GM18867 (cell line): Measurements from ENCODE around the gene CYP11A1.
"Not testable (repeated sequence)": the region's sequence is repeated elsewhere in the genome, so short reads cannot be mapped to it uniquely, and the experiment has no call there.

Experiments
- ATAC-seq: cut with Tn5 transposase; IDR thresholded peaks from one replicate; pipeline ENCODE4 v1.9.1; 2021; ENCODE audit warnings: mild to moderate bottlenecking, moderate library complexity; ENCODE audit not compliant: unreplicated experiment

Gene CYP11A1

GRCh38 chr15:74376226-74376625, 8.8 kb upstream of the CYP11A1 start:
- ATAC-seq, result no peak

DNA sequence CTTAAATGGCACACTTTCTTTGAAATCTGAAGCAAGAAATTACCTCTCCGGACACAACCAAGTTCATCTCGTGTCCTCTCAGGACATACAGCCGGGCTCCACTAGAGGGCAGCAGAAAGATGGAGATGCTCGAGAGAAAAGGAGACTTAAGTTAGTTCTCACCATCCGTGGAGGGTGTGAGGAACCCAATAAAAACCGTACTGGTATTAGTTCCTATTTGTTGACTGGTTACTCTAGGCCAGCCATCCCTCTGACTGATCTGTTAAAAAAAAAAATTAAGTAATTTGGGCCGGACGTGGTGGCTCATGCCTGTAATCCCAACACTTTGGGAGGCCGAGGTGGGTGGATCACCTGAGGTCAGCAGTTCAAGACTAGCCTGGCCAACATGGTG, 7.9 kb upstream of the CYP11A1 start:
- no peak for ATAC-seq

- ATAC-seq, result peak; percentile 1
Measured at GRCh38 chr15:74374648-74375302, 7.3 kb upstream of the CYP11A1 start.

DNA sequence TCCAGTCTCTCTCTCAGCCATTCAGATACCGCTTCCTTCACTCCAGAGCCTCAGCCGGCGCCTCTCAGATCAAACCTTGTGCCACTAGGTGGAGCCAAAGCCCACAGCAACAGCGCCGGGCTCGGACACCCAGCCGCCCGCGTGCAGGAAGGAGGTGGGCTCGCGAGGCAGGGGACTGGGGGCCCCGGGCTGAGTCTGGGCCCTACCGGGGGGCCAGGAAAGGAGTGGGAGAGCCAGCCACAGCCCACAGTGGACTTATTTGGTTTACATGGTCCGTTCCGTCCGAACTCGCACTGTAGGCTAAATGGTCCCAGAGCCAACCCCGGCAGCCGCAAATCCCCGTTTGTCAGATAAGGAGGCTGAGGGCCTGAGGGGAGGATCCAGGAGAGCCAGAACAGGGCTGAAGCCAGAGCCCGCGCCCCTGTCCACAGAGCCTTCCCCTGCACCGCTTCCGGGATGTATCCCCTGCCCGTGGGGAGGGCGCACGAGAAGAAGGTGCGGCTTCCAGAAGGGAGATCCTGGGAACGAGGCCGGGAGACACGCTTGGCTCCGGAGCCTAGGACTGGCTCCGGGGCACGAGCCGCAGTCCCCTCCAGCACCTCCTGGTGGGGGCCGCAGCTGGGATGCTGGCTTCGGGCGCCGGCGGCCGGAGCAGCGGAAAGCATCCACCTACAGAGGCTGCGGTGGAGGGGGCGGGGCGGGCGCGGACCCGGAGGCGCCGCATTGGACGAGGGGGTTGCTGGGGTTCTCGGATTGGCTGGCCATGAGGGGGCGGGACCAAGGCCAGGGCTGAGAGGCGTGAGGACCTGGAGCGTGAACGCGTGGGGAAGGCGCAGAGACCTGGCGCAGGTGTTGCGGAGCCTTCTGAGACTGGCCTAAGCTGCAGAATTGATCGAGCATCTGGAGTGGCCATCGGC, 6.5 kb upstream of the CYP11A1 start:
- ATAC-seq, result peak; percentile 67

- ATAC-seq, result no peak
Measured at GRCh38 chr15:74373056-74373650, 5.7 kb upstream of the CYP11A1 start.

GRCh38 chr15:74370471-74370870, 3.0 kb upstream of the CYP11A1 start:
- ATAC-seq, result no peak

- ATAC-seq, result no peak
Measured at GRCh38 chr15:74369756-74370155, 2.3 kb upstream of the CYP11A1 start.

DNA sequence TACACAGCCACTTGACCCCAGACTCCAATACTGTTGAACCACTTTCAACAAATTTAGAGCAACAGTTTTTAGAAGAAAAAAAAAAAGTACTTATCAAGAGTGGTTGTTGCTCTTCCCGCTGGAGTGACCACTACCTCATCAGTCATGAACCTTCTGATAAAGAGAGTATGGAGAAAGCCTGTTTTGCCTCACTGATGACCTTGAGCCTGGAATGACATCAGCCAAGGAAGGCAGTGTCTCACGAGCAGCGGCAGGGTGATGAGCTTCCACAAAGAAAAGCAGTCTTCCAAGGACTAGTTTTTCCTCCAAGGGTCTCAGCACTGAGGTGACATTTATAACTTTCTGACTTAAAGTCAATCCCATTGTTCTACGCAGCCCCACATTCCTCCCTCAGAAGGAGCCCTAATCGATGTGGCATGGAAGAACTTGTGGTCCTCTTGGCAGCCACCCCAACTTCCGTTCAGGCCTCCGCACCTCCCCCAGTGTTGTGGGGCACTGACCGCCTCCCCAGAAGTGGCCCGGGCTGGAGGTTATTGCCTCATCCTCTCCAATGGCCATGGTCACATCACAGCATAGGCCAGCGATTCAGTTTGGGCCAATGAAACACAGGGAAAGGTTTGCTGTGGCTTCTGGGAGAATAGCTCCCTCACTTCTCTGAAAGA, 1.8 kb upstream of the CYP11A1 start:
- ATAC-seq, result no peak

DNA sequence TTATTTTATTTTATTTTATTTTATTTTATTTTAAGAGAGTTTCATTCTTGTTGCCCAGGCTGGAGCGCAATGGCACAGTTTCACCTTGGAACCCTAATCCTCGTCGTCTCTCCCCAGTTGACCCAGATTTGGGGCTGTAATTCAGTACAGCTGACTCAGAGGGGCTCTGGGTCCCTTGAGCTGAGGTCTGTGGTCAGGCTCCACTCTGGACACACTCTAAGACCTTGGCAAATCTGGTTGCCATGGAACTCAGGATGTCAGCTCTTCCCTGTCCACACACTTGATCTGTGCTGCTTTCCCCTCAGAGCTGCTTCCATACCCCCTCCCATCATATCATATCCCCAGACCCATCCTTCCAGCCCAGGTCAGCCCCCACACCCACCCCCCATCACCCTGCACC, 675 bp upstream of the CYP11A1 start:
- ATAC-seq, result no peak

DNA sequence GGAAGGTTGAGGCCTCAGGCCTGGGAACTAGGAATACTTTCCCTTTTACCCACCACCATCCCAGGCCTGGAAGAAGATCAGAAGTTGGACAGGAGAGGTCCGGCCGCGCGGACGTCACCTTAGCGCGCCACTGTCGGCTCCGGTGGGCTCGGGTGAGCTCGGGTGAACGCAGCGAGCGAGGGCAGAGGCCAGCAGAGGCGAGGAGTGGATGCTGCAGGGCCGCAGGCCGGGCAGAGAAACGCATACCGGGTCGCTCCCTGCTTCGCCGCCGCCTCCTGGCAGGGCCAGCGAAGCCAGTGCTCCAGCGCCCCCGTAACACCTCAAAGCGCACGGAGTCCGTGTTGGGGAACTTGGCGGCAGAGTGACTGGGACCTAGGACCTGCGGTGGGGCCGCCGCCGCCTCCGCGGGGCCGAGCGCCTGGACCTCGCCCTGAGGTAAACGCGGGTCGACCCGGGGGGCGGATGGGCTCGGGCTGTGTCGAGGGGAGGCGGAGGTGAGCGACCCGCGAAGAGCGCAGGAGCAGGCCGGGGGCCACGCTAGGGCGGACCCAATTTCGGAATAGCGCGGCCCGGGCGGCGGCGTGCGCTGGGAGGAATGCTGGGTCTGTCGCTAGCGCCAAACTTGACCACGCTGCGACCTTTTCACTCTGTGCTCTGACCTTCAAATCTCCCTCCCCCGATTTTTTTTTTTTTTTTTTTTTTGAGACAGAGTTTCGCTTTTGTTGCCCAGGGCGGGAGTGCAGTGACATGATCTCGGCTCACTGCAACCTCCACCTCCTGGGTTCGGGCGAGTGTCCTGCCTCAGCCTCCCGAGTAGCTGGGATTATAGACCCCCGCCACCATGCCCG, 1.6 kb downstream of the CYP11A1 start:
- no peak for ATAC-seq

DNA sequence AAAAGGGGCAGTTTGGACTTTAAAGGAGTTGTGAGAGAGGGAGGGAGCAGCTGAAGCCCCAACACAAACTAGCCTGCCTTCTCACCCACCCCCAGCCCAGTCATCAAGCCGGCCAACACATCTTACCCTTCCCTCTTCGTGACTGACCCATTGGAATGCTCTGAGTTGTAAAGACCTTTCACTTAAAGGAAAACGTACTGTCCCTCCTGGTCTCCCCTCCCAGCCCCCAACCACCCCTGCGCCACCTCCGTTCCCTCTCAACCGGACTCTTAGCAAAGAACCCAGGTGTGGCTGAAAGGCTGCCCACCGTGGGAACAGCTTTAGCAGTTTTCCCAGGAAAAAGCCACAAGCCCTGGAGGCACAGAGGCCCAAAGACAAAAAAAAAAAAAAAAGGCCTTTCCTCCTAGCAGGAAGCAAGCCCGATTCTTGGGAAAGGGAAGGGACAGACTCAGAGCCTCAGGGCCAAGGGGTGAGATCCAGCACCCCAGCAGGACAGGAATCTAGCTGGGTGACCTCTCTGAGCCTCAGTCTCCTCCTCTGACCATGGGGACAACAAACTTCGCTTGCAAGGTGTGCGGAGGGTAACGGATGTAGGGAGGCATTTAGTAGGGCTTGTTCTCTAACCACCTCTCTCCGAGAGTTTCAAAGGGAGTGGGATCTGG, 2.4 kb downstream of the CYP11A1 start:
- no peak for ATAC-seq

DNA sequence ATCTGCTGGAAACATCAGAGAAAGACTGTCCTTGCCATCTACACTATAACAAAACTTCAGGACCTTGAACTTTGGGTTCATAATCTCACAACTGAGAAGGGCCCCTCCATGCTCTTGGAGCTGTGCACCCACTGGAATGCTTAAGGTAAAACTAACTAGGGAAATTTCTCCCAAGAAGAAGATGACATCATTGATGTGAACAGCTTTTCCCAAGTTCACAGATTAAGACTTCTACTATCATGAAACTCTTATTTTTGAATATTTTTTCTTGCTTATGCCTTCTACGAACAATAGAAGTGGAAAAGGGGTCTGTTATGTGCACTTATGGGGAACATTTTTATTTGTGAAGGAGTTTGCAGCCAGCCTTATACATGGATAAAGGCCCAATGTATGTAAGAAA, 5.0 kb downstream of the CYP11A1 start:
- no peak for ATAC-seq

DNA sequence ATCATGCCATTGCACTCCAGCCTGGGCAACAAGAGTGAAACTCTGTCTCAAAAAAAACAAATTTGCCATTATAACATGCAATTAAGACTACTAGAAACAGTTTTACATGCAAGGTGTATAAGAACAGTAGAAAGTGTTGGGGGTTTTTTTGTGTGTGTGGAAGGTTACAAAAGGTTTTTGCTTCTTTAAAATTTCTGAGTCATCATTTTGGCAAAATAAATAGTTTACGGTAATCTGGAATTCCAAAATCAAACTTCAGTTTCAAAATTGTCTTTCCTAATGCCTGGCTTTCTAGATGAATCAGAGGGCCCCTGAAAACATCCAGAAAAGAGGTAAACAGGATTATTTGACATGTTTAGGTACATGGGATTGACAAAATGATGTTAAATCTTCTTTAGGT, 6.6 kb downstream of the CYP11A1 start:
- not testable (repeated sequence) for ATAC-seq

DNA sequence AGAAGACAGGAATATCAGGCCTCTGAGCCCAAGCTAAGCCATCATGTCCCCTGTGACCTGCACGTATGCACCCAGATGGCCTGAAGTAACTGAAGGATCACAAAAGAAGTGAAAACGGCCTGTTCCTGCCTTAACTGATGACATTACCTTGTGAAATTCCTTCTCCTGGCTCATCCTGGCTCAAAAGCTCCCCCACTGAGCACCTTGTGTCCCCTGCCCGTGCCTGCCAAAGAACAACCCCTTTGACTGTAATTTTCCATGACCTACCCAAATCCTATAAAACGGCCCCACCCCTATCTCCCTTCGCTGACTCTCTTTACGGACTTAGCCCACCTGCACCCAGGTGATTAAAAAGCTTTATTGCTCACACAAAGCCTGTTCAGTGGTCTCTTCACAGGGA, 8.1 kb downstream of the CYP11A1 start:
- not testable (repeated sequence) for ATAC-seq

GRCh38 chr15:74357514-74357913, 9.9 kb downstream of the CYP11A1 start:
- ATAC-seq, result not testable (repeated sequence)

DNA sequence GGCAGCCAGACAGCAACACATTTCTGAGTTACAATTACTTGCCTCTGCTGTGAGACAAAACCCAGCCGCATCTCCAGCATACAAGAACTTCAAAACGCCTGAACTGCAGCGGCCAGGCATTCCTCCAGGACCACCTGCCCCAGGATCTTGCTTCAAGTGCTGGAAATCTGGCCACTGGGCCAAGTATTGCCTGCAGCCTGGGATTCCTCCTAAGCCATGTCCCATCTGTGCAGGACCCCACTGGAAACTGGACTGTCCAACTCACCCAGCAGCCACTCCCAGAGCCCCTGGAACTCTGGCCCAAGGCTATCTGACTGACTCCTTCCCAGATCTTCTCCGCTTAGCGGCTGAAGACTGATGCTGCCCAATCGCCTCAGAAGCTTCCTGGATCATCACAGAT, 11.4 kb downstream of the CYP11A1 start:
- ATAC-seq, result not testable (repeated sequence)

- not testable (repeated sequence) for ATAC-seq
Measured at GRCh38 chr15:74353992-74354391, 13.5 kb downstream of the CYP11A1 start.

- no peak for ATAC-seq
Measured at GRCh38 chr15:74352393-74352910, 15.0 kb downstream of the CYP11A1 start.

DNA sequence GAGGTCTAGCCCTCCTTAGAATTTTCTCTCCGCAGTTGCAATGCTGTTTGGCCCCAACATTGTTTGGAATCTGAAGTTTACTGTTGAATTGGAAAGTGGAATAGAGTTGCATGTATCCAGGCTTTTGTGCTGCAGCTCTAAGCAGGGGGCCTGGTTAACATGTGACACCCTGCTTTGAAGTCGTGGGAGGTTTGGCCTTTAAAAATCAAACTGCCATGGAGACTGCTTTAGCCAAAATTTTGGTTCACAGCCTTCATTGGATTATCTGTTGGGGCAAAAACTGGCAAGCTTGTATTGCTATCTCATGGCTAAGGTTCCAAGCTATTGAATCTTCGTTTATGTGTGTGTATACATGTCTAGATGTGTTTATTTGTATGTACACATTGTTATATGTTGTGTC, 15.8 kb downstream of the CYP11A1 start:
- ATAC-seq, result no peak
